Inflammatory macrophage treated with lipopolysaccharide for 4 hours (primary cell): ENCODE results near the gene ERCC8.
"Not testable (repeated sequence)": the region's sequence is repeated elsewhere in the genome, so short reads cannot be mapped to it uniquely, and the experiment has no call there.

Experiments
- DNase-seq: peaks from one replicate; pipeline ENCODE4 v3.0.0-alpha.2; 2020

The ERCC8 gene, protein sequence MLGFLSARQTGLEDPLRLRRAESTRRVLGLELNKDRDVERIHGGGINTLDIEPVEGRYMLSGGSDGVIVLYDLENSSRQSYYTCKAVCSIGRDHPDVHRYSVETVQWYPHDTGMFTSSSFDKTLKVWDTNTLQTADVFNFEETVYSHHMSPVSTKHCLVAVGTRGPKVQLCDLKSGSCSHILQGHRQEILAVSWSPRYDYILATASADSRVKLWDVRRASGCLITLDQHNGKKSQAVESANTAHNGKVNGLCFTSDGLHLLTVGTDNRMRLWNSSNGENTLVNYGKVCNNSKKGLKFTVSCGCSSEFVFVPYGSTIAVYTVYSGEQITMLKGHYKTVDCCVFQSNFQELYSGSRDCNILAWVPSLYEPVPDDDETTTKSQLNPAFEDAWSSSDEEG

GRCh38 chr5:60944904-60945812, at the start of gene ERCC8, which contains the start of gene NDUFAF2:
ERCC8 (minus strand) TSS chr5:60945070; CDS start chr5:60945008, 62 bp downstream.
NDUFAF2 (plus strand) TSS chr5:60945205; CDS start chr5:60945256, 51 bp downstream.
- peak; percentile 93 for DNase-seq

GRCh38 chr5:60993875-60994571, 49.2 kb upstream of the ERCC8 start:
- no peak for DNase-seq

GRCh38 chr5:60993425-60993824, 48.6 kb upstream of the ERCC8 start:
- DNase-seq: no peak

GRCh38 chr5:60992871-60993270, 48.0 kb upstream of the ERCC8 start:
- DNase-seq: no peak

DNA sequence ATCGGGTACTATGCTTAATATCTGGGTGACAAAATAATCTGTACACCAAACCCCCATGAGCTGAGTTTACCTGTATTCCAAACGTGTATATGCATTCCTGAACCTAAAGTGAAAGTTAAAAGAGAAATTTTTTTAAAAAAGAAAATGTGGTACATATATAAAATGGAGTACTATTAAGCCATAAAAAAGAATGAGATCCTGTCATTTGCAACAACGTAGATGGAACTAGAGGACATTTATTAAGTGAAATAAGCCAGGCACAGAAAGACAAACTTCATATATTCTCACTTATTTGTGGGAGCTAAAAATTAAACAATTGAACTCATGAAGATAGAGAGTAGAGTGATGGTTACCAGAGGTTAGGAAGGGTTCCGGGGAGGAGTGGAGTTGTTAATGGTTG, 44.9 kb upstream of the ERCC8 start:
- no peak for DNase-seq

- DNase-seq: not testable (repeated sequence)
Measured at GRCh38 chr5:60982127-60982526, 37.3 kb upstream of the ERCC8 start.

DNA sequence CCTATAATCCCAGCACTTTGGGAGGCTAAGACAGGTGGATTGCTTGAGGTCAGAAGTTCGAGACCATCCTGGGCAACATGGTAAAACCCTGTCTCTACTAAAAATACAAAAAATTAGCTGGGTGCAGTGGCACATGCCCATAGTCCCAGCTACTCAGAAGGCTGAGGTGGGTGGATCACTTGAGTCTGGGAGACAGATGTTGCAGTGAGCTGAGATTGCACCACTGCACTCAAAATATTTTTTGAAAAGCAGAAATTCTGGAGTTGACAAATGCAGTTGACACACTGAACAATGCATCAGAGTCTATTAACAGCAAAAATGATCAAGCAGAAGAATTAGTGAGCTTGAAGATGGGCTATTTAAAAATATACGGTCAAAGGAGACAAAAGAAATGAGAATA, 35.6 kb upstream of the ERCC8 start:
- DNase-seq: peak; percentile 29

DNA sequence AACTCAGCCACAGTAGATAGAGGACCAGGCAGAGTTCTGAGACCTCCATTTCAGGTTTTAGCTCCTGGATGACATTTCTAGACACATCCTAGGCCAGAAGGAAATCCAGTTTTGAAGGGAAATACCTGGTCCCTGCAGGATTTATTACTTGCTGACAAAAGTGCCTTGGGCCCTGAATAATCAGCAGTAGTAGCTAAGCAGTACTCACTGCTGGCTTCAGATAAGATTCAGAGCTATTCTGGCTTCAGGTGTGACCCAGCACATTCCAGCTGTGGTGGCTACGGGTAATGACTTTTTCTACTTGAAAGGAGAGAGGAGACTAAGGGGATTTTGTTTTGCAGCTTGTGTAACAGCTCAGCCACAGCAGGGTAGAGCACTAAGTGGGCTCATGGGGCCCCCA, 34.1 kb upstream of the ERCC8 start:
- DNase-seq: no peak

DNA sequence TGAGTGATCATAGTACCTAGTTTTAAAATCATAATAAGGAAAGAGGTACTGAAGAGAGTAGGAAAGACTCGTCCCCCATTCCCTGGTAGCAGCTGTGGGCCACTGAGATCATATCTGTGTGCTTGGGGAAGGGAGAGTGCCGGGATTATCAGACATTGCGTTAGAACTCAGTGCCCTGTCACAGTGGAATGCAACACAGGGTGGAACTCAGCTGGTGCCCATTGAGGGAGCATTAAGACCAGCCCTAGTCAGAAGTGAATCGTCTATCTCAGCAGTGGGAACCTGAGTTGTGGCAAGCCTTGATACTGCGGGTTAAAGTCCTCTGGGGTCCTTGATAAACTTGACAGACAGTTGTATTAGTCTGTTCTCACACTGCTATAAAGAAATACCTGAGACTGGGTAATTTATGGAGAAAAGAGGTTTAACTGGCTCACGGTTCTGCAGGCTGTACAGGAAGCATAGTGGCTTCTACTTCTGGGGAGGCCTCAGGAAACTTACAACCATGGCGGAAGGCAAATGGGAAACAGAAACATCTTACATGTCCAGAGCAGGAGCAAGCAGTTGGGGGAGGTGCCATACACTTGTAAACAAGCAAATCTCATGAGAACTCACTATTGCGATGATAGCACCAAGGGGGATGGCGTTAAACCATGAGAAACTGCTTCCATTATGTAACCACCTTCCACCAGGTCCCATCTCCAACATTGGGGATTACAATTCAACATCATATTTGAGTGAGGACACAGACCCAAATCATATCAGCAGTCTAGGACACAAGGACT, 33.3 kb upstream of the ERCC8 start:
- DNase-seq: no peak

DNA sequence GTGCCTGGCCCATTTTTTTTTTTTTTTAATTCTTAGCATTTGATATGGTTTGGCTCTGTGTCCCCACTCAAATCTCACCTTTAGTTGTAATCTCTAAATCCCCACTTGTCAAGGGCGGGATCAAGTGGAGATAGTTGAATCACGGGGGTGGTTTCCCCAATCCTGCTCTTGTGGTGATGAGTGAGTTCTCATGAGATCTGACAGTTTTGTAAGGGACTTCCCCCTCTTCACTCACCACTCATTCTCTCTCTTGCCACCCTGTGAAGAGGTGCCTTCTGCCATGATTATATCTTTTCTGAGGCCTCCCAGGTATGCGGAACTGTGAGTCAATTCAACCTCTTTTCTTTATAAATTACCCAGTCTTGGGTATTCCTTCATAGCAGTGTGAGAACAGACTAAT, 27.4 kb upstream of the ERCC8 start:
- peak; percentile 8 for DNase-seq

DNA sequence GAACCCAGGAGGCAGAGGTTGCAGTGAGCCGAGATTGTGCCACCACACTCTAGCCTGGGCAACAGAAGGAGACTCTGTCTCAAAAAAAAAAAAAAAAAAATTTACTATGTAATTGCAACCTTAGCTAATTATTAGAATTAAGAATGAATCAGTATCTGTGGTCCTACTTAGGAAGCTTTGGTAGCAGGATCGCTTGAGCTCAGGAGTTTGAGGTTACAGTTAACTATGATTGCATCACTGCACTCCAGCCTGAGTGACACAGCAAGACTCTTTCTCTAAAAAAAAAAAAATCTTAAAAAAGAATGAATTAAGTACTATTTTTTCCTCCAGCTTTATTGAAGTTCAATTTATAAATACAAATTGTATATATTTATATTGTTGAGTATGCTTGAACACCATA, 16.8 kb upstream of the ERCC8 start:
- peak; percentile 32 for DNase-seq

- peak; percentile 11 for DNase-seq
Measured at GRCh38 chr5:60960591-60960990, 15.7 kb upstream of the ERCC8 start.

- DNase-seq: peak; percentile 15
Measured at GRCh38 chr5:60959156-60959555, 14.3 kb upstream of the ERCC8 start.

DNA sequence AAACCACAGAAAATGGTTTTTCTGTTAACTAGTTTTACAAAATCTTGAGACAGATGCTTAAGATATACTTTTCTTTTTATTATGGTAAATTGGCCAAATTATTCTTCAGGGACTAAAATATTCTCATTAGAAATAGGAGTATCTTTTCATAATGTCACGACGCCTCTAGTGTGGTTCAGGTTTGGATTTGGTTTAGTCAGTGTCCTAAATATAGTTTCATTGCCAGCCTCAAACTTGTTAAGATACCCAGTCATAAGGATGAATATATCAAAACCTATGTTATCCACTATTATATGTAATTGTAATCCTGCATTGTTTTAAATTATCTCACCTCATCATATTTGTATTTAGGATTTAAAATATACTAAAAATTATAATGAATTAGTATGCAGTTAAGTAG, 13.8 kb upstream of the ERCC8 start:
- no peak for DNase-seq

DNA sequence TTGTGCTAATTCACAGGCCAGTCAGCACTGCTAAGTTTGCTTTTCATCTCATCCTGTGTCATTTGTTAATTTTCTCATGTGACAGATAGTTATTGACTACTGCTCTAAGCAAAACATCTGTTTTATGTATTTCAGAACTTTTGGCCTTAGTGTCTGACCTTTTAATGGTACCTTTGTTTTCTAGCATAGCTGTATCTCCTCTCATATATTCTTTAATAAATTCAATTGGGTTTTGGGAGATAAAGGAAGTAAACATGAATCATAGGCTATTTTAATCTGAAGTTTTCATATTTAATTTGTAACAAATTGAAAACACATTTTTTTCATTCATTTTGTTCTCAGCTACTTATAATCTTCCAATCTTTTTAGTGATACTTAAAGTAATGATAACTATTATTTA, 13.2 kb upstream of the ERCC8 start:
- DNase-seq: no peak

DNA sequence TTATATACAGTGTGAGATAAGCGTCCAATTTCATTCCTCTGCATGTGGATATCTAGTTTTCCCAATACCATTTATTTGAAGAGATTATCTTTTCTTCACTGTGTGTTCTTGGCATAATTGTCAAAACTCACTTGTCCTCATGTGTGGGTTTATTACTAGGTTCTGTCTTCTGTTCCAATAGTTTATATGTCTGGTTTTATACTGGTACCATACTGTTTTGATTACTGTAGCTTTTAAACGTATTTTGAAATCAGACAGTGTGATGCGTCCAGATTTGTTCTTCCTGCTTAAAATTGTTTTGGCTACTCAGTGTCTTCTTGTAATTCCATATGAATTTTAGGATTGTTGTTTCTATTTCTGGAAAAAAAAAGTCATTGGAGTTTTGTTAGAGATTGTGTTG, 10.4 kb upstream of the ERCC8 start:
- no peak for DNase-seq

- no peak for DNase-seq
Measured at GRCh38 chr5:60948738-60949137, 3.9 kb upstream of the ERCC8 start.

DNA sequence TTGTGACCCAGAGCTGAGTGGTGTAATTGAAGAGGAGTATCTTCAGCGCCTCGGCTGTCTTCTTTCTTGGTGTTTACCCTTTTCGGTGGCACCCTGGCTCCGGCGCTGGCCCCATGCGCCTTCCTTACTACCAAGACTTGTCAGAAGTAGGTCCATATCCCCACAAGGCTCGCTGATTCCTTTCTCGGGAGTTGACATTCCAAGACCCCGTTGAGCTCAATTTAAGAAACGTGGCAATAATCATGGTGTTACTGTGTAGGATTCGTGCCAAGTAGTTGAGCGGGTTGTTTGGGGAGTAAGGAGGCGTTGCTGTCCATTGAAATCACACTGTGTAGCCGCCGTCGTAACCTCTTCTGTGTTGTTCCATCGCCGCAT, 930 bp upstream of the ERCC8 start:
- peak; percentile 1 for DNase-seq

DNA sequence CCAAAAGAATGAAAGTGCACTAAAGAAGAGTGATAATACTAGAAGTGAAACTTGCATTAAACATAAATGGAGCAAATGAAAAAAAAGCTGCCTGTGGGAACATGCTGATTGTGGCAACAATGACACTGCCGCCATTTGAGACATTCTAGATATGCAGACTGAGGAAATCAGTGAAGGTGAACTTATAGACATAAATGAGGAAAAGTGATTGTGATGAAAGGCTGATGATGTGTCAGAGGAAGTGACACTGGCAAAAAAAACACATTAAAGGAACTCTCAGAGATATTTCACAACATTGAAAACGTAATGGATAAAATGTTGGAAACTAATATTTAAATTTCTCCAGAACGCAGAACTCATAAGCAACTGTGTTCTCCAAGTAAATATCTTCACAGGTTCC, 1.2 kb downstream of the ERCC8 start:
- DNase-seq: peak; percentile 85

DNA sequence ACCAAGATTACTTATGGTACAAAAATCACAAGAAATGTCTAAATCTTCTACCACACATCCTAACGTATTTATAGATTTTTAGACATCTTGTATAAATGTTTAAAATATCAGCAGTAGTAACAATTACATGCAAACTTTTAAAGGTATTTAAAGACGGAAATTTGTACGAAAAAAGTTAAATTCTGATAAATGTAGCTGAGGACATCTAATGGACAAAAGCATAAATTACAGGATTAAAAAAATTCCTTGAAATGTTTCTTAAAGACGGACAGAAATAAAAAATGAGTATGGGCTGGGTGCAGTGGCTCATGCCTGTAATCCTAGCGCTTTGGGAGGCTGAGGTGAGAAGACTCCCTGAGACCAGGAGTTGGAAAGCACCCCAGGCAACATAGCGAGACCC, 15.8 kb downstream of the ERCC8 start:
- DNase-seq: no peak

DNA sequence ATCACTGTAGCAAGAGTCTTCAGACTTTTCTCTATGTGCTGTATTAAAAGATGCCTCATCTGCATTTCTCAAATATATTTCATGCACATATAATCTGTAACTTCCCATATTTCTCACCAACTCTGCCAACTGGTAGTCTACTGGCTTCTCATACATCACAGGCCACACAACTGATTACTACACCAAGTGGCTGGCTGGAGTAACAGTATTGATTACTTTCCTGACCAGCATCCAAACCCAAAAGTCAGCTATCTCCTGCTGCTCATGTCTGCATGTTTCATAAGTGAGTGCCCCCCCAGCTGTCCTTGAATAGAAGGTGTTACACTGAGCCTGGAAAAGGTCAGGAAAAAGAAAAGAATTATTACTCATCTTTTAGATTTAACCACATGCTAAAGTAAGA, 17.4 kb downstream of the ERCC8 start:
- no peak for DNase-seq

- DNase-seq: no peak
Measured at GRCh38 chr5:60918466-60918865, 26.4 kb downstream of the ERCC8 start.

- no peak for DNase-seq
Measured at GRCh38 chr5:60916646-60917045, 28.2 kb downstream of the ERCC8 start.
